NT2/D1 (cell line): ENCODE results near the gene BANP.
"Not testable (repeated sequence)": the region's sequence is repeated elsewhere in the genome, so short reads cannot be mapped to it uniquely, and the experiment has no call there.

Source experiments
- SUZ12 ChIP-seq: IDR thresholded peaks from 2 replicates; pipeline ENCODE4 v1.6.1; 2011; ENCODE audit not compliant: insufficient read length, insufficient read depth; ENCODE audit errors: extremely low read depth
- YY1 ChIP-seq: IDR thresholded peaks from 2 replicates; pipeline ENCODE4 v1.6.1; 2011; ENCODE audit not compliant: insufficient read length, insufficient read depth

- TF ChIP-seq SUZ12, YY1: not testable (repeated sequence)
These were observed 35.2 kb downstream of the BANP start for GRCh38 chr16:87986361-87986849.
